HS-5 (cell line): ENCODE measurements around the gene MDFI.
"Not testable (repeated sequence)": the region's sequence is repeated elsewhere in the genome, so short reads cannot be mapped to it uniquely, and the experiment has no call there.

ENCODE experiments used
- DNase-seq: peaks from one replicate; pipeline ENCODE4 v3.0.0-alpha.2; 2012; ENCODE audit warnings: low read depth

Gene MDFI

DNA sequence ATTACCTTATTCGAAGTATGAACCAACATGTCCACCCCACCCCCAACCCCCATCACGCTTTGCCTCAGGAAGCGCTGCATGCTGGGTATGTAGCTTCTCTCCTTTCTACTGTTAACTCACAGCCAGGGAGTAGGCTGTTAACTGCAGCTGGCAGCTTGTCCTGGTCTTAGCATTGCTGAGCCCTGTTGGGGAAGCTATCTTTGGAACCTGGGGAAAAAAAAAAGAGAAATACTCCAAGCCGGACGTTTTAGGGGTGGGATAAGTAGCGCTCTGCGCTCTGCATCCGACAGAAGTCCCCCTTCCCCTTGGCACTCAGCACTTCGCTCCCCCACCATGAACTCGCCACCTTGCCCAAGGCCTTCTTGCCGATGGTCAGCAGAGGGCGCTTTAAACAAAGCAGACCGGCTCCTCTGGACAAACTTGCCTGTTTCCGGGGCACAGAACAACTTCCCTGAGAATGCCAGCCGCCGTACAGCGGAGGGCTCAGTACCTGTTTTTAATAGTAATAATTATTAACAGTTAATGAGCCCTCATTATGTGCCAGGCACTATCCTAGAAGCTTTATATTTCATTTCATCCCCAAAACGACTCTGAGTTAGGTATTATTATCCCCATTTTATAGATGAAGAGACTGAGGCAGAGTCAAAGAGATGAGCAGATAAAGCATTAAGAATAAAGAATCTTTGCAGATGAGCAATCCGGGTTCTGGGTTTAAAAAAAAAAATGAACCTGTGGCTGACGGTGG lies 35.2 kb upstream of the MDFI start:
- DNase-seq = peak; percentile 42

DNA sequence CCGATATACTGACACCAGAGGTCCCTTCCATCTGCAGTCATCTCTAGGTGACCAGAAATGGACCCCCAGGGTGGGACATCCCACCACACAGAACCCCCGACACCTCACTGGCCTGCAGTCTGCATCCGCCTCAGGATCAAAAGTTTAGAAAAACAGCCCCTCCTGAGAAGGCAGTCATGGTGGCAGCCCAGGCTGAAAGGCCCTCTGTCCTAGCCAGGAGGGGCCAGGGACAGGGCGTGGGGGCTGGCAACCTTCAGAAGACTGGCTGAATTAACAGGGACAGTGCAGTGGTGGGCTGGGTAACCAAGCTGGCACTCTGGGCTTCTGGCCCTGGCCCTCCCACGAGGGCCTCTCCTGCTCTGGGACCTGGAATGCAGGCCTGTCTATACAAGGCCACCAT lies 34.3 kb upstream of the MDFI start:
- no peak for DNase-seq

DNA sequence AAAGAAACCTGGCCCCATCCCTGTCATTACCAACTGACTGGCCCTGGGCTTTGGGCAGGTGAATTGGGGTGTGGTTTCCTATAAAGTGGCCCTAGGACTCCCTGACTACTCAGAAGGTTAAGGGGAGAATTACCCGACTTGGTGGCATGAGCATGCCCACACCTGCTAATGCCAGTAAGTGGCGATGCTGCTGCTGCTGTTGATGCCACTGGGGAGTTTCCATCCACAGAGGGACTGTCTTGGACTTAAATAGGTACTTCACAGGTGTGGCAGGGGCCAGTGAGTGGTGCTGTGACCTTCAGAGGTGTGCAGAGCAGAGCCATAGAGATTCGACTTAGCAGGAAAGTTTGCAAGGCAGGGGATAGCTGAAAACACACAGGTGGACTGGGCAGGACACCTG lies 32.6 kb upstream of the MDFI start:
- DNase-seq = no peak

DNA sequence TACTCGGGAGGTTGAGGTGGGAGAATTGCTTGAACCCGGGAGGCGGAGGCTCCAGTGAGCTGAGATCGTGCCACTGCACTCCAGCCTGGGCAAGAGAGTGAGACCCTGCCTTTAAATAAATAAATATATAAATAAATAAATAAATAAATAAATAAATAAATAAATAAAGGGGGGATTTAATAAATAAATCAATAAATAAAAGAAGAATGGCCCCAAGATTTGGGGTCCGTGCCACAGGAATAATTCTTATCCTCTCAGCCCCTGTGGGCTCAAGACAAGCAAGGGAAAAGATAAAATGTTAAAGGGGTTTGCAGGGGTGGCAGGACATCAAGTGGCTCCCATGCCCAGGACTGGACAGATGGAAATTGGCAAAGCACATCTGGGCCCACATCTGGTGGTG lies 31.2 kb upstream of the MDFI start:
- no peak for DNase-seq

DNA sequence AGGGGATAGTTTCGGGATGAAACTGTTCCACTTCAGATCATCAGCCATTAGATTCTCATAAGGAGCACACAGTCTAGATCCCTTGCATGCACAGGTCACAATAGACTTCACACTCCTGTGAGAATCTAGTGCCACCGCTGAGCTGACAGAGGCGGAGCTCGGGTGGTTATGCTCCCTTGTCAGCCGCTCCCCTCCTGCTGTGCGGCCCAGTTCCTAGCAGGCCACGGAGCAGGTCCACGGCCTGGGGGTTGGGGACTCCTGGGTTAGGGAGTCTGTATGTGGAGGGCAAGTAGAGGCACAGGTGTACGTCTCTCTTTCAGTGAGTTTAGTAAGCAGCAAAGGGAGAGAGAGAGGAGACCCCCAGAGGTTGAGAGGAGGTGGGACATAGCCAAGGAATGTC lies 30.5 kb upstream of the MDFI start:
- DNase-seq = no peak

DNA sequence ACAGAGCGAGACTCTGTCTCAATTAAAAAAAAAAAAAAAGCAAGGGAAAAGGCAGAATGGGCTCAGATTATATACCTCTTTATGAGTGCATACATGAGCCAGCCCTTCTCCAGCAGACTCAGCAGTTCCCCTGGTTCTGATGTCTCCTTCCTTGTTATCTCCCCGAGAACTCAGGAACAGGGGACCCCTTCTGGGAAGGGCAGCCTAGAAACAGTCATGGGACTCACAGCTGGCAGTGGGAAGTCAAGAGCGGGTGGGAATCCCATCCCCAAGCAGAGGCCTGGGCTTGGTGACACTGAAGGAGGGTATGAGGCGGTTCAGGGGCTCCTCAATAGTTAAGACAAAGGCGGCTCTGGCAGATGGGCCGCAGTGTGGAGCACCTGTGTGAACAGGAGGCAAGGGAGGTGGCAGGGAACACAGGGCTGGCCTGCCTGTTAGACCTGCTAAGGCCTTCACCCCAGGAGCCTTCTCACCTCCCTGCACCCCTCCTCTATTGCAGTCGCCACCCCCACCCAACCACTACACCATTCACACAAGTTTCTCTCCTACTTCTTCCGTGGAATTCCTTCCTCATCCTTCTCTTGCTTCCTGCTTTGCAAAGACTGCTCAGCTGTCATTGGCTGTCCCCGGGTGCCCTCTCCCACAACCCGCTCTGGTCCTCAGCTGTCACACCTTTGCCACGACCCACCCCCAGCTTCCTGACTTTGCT lies 29.7 kb upstream of the MDFI start:
- DNase-seq = no peak

DNA sequence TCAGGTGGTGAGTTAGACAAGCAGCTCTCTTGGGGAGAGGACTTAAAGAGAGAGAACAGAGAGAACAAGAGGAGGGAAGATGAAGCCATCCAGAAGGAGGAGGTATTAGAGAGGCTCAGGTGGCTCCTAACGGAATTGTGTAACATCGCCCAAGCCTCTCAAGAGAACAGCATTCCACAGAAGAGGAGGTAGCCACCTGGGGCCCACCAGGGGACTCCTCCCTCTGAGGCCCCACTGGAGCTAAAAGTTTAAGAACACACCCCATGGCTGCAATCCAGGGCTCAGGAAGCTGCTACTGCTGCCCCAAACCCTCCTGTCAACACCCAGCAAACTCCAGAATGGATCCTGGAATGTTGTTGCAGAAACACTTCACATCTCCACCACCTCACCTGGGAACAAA lies 23.6 kb upstream of the MDFI start:
- DNase-seq = no peak

DNA sequence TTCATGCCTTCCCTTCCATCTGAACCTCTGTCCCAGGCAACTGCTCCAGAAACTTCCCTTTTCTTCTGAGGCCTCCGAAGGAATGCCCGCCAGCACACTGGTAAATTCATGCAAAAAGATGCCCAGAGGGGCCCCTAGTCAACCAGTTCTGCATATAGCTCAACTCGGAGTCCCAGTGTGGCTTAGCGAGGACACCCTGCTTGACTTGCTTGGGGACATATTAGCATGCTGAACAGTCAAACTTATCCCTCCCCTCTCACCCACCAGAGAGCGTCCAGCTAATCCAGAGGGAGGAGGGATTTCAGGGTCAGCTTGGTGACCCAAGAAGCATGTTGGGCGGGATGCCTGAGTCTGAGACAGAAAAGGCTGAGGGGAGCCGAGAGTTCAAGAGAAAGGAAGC lies 23.0 kb upstream of the MDFI start:
- no peak for DNase-seq

DNA sequence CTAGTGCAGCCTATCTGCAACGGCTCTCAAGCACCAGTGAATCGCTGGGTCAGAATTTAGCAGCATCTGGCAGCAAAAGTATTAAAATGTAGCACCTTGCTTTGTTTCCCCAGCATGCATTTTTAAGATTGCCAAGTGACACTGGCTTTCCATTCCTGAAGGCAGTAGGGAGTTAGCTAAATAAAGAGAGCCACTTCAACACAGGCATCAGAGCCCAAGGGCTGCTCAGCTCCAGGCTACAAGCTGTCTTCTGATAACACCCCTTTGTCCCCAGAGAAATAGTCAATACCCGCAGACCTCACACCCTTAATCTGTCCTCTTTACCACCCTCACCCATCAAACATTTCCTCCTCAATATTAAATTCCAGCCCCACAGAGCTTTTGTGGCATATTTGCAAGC lies 19.7 kb upstream of the MDFI start:
- DNase-seq = no peak

DNA sequence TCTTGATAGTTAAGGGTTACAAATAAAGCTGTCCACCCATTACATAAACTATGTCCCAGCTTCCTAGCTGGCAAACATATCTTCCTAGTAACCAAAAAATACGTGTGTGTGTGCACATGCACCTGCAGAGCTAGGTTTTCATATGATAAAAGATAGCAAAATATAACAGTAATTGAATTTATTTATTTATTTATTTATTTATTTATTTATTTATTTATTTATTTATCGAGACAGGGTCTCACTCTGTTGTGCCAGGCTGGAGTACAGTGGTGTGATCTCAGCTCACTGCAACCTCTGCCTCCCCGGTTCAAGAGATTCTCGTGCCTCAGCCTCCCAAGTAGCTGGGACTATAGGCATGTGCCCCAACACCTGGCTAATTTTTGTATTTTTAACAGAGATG lies 19.1 kb upstream of the MDFI start:
- not testable (repeated sequence) for DNase-seq

DNA sequence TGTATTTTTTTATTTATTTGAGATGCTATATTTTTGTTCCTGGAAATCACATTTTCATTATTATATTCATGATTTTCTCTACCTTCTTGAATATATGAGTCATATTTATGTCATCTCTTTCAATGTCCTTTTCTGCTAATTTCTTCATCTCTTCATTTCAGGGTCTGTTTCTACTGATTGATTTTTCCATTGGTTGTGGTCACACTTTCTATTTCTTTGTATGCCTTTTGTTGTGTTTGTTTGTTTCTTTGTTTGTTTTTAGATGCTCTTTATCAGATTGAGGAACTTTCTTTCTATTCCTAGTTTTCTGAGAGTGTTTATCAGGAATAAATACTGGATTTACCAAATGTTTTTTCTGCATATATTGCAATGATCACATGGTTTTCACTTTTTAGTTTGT lies 16.9 kb upstream of the MDFI start:
- DNase-seq = no peak

DNA sequence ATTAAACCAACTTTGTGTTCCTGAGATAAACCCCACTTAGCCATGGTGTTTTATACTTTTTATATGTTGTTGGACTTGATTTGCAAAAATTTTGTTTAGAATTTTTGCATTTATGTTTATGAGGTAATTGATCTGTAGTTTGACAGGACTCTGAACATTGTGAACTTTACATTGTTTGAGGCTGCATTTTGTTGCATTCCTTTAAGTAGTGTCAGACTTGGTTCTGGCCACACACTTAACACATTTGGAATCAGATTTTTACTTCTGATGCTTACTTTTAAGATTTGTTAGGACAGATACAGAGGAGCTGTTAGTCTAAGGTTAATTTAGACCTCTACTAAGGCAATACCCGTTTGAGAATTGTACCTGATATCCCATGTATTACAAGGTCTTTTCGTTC lies 16.5 kb upstream of the MDFI start:
- DNase-seq = no peak

DNA sequence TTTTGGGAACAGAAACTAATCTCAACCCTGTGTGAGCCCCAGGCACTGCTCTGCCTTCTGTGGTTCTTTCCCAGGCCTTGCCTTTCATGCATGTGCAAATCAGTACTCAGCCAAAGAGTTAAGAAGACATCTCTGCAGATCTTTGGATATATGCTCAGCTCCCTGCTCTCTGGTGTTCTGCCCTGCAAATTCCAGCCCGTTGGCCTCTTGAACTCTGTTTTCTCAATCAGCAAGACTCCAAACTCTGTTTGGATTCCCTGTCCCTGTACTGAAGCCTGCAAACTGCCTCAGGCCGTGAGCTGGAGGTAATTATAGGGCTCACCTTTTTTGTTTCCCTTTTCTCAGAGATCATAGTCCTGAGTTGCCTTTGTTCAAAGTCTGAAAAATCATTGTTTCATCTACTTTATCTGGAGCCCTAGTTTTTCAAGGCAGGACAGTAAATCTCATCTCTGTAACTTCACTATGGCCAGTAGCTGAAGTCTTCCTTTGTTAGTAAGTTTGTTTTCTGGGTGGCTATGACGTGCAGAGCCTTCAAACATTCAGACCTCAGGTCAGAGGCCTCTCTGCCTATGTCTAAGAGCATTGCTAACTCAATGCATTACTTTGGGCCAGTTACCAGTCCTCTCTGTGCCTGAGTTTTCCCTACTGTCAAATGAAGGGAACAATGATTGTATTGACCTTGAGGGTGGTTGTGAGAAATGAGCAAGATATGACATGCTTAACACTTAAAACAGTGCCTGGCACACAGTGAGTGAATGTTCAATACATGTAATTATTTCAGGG lies 15.9 kb upstream of the MDFI start:
- no peak for DNase-seq

DNA sequence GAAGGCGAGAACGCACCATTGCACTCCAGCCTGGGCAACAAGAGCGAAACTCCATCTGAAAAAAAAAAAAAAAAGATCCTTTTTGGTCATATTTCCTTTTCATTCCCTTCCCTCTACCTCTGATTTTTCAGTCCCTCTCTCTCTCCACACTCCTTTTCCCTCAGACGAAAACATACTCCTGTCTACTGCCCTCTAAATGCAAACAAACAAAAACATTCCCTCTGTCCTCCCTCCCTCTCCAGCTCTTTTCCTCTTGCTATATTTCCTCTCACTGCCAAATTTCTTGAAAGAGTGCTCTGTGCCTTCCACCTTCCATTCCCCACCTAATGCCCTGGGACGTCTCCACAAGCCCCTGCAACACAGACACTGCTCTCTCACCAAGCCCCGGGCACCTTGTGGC lies 14.9 kb upstream of the MDFI start:
- no peak for DNase-seq

DNA sequence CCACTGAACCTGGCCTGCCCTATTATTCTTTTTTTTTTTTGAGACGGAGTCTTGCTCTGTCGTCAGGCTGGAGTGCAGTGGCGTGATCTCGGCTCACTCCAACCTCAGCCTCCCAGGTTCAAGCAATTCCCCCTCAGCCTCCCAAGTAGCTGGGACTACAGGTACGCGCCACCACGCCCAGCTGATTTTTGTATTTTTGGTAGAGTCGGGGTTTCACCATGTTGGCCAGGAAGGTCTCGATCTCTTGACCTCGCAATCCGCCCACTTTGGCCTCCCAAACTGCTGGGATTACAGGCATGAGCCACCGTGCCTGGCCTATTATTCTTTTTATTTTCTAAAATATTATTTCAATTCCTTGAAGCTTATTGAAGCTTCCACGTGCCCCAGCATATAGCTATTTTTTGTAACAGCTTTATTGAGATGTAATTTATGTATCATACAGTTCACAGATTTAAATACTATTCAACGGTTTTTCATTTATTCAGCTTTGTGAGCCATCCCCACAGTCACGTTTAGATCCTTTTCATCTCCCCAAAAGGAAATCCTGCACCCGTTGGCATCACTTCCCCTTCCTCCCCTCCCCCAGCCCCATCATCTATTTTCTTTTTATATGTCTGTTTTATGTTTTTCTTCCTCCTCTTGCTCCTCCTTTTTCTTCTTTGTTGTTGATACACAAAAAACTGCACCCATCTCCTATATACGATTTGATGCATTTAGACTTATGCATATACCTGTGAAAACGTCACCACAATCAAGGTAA lies 13.5 kb upstream of the MDFI start:
- DNase-seq = no peak

DNA sequence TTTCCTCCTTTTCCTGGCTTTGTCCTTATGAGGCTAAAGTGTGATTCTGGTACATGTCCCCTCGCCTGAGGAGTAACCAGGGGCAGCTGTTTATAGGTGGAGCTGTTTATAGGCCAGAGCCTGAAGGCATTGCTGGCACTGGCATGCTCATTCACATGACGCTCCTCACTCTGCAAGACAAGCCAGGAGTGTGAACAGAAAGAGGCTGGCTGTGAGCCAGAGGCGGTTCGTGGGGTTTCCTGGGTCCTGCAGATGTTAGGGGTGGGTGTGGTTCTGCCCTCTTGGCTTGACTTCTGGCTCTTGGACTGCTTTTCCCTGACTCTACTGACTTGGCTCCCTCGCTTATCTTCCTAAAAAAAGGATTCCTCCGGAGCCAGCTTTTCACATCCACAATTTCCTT lies 12.8 kb upstream of the MDFI start:
- no peak for DNase-seq

DNA sequence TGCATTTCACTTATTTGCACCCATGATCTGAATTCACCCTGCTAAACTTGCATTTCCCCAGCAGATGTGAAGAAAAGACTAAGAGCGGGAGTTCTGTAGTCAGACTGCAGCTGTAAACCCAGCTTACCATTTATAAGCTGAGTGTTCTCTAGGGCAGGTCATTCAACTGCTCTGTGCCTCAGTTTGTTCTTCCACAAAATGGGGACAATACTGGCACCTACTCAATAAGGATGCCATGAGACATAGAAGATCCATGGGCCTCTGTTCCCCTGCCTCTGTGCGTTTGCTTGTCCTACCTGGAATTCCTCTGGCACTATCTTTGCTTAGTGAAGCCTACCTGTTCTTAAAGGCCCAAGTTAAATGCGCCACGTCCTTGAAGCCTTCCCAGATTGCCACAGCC lies 12.2 kb upstream of the MDFI start:
- no peak for DNase-seq

DNA sequence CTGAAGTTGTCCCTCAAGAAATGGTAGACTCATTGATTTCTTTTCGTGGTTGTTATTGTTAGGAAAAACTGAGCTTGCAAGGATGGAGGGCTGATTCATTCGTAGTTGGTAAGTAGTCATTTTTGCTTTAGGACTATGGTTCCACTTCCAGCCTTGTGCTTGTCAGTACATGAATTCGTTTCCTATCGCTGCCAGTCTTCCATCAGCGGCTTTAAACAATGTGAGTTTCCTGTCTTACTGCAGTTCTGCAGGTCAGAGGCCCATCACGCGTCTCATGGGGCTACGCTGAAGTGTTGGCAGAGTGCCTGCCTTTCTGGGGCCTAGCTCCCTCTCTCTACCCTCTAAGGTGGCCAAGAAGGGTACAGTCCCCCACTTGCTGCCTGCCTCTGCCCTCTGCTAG lies 11.4 kb upstream of the MDFI start:
- no peak for DNase-seq

DNA sequence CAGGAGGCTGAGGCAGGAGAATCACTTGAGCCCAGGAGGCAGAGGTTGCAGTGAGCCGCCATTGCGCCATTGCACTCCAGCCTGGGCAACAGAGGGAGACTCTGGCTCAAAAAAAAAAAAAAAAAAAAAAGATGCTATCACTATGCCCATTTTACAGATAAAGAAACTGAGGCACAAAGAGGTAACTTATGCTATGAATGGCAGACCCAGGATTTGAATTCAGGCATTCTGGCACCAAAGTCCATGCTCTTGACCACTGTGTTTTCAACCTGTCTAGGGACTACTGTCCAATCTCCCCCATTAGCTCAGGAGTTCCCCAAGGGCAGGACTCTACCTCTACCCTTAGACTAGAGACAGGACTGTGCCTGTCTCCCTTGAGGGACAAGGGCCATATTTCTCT lies 9.1 kb upstream of the MDFI start:
- DNase-seq = no peak

DNA sequence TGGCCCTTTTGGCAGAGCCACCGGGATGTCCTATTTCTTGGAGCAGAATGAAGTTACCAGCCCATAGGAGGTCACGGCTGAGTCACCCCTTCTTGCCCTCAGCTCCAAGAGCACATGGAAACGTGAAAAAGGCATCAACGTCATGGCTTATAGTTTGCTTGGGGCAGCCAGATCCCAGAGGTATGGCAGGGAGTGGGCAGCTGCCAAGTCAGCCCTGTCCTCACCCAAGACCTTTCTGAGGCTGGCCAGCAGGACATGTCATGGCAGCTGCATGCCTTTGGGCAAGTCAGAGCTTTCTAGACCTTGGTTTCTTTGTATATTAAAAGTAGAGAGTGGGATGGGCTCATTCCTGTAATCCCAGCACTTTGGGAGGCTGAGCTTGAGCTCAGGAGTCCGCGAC lies 8.2 kb upstream of the MDFI start:
- no peak for DNase-seq

DNA sequence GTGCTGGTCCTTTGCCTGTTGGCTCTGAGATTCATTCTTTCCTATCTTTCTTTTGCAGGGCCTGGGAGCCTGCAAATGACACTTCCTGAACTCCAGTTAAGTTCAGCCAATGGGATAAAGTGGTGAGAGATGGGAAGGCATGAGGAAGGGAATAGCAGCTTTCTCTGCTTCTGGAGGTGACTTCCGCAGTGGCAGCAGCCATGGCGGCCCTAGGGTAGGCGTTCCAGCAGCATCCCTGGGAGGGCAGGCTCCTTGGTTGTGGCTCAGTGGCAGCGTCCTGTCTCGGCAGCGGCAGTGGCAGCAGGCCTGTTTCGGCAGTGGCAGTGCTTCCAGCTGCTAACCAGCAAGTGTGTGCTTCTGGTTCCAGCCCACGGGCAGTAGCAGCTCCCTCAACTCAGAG lies 7.3 kb upstream of the MDFI start:
- DNase-seq = no peak

DNA sequence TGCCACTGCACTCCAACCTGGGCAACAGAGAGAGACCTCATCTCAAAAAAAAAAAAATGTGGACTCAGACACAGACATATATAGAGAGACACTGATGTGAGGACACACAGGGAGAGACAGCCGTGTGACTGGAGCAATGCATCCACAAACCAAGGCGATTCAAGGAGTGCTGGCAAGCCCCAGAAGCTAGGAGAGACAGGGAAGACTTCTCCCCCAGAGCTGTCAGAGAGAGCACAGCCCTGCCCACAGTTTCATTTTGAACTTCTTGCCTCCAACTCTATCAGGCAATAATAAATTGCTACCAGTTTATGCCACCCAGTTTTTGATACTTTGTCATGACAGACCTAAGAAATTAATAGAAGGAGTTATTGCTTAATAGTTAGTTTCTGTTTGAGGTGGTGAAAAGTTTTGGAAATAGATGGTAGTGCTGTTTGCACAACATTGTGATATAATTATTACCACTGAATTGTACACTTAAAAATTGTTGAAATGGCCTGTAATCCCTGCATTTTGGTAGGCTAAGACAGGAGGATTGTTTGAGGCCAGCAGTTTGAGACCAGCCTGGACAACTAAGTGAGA lies 5.1 kb upstream of the MDFI start:
- DNase-seq = no peak
